Smooth muscle cell of trachea (primary cell): ENCODE data around the gene SAMD3. TPM values are rescaled to one million over a fixed set of nuclear protein-coding genes. Genes with fewer than 3 reads are reported as not detected.

ENCODE experiments used
- total RNA-seq: library from RNA; depleted of rRNA; stranded (reverse); fragments of >200 nt; gene quantifications from 2 replicates; pipeline ENCODE4 v1.2.1, GENCODE V29; 2014

The SAMD3 gene
- total RNA-seq = 2.0 and 5.1 TPM in 2 replicates

GRCh38 chr6:130222775-130223174 is at the start of gene SAMD3:
TSS of gene SAMD3 (minus strand) at chr6:130222951. CDS start at chr6:130215273, 7,678 bp downstream.

Other genes with a start within 250 kb of the SAMD3 start
- gene L3MBTL3, start 204.4 kb downstream of the SAMD3 start, total RNA-seq = 5.2 and 5.8 TPM in 2 replicates
- 44.5 and 62.5 TPM in 2 replicates for gene TMEM200A, start 143.1 kb upstream of the SAMD3 start, total RNA-seq